Measurements from ENCODE around the gene HPSE2.

GRCh38 chr10:98713586-98713985 is 522.1 kb downstream of the HPSE2 start:
- TF ChIP-seq POLR2A (IDR thresholded peaks at IDR 0.05), result no peak
- TF ChIP-seq, protein P1, sequence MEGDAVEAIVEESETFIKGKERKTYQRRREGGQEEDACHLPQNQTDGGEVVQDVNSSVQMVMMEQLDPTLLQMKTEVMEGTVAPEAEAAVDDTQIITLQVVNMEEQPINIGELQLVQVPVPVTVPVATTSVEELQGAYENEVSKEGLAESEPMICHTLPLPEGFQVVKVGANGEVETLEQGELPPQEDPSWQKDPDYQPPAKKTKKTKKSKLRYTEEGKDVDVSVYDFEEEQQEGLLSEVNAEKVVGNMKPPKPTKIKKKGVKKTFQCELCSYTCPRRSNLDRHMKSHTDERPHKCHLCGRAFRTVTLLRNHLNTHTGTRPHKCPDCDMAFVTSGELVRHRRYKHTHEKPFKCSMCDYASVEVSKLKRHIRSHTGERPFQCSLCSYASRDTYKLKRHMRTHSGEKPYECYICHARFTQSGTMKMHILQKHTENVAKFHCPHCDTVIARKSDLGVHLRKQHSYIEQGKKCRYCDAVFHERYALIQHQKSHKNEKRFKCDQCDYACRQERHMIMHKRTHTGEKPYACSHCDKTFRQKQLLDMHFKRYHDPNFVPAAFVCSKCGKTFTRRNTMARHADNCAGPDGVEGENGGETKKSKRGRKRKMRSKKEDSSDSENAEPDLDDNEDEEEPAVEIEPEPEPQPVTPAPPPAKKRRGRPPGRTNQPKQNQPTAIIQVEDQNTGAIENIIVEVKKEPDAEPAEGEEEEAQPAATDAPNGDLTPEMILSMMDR (IDR thresholded peaks at IDR 0.05), result no peak
